Fibroblast of lung (primary cell): ENCODE measurements around the gene SLC23A2. TPM values are rescaled to one million over a fixed set of nuclear protein-coding genes. Genes with fewer than 3 reads are reported as not detected.

Experiments used
- DNase-seq, 2 donors: peaks; one replicate each; pipeline versions ENCODE4 v3.0.0 to v3.0.0-alpha.2; 2010; ENCODE audit warnings: low read depth in 2 of 2
- H2AFZ ChIP-seq: 2 replicates; pipeline ENCODE4 v1.5.1; 2012; ENCODE audit warnings: low read length, control low read depth, inconsistent platforms
- H3K27ac ChIP-seq: 2 replicates; pipeline ENCODE4 v1.5.1; 2011; ENCODE audit warnings: low read length, control low read depth; ENCODE audit not compliant: insufficient read depth
- H3K27me3 ChIP-seq: 2 replicates; pipeline ENCODE4 v1.5.1; 2011; ENCODE audit warnings: mild to moderate bottlenecking, low read length; ENCODE audit not compliant: control insufficient read depth, insufficient read depth
- H3K36me3 ChIP-seq: 2 replicates; pipeline ENCODE4 v1.5.1; 2011; ENCODE audit warnings: low read length; ENCODE audit not compliant: control insufficient read depth, insufficient read depth
- H3K4me1 ChIP-seq: 2 replicates; pipeline ENCODE4 v1.5.1; 2011; ENCODE audit warnings: low read length; ENCODE audit not compliant: control insufficient read depth, insufficient read depth; ENCODE audit errors: extremely low read depth
- H3K4me2 ChIP-seq: 2 replicates; pipeline ENCODE4 v1.5.1; 2011; ENCODE audit warnings: low read length, control low read depth; ENCODE audit not compliant: insufficient read depth; ENCODE audit errors: extremely low read depth
- H3K4me3 ChIP-seq, 4 experiments: fragments of 200-600 bp in 1 of 4; sonication (generic) in 1 of 4; replicated peaks in 1 of 4; 2 replicates each; pipeline ENCODE4 v1.5.1; 2011 to 2016; ENCODE audit warnings: low read length in 4 of 4, low read depth in 3 of 4, mild to moderate bottlenecking in 3 of 4, control low read depth in 2 of 4, inconsistent platforms in 1 of 4, mixed read lengths in 1 of 4; ENCODE audit not compliant: insufficient read depth in 1 of 4; ENCODE audit errors: control extremely low read depth in 1 of 4
- H3K79me2 ChIP-seq: 2 replicates; pipeline ENCODE4 v1.5.1; 2012; ENCODE audit warnings: mild to moderate bottlenecking, low read length, inconsistent platforms; ENCODE audit not compliant: control insufficient read depth, insufficient read depth
- H3K9ac ChIP-seq: 2 replicates; pipeline ENCODE4 v1.5.1; 2011; ENCODE audit warnings: mild to moderate bottlenecking, low read length, control low read depth; ENCODE audit not compliant: insufficient read depth
- H3K9me3 ChIP-seq: 2 replicates; pipeline ENCODE4 v1.5.1; 2012; ENCODE audit warnings: low read depth, low read length; ENCODE audit not compliant: control insufficient read depth, insufficient read depth
- H4K20me1 ChIP-seq: 2 replicates; pipeline ENCODE4 v1.5.1; 2011; ENCODE audit warnings: low read length; ENCODE audit not compliant: control insufficient read depth, insufficient read depth; ENCODE audit errors: extremely low read depth
- EZH2 ChIP-seq: IDR thresholded peaks from 2 replicates; pipeline ENCODE4 v1.5.1; 2012; ENCODE audit warnings: low read length, control low read depth, mild to moderate bottlenecking; ENCODE audit errors: missing control alignments
- polyA plus RNA-seq, 2 donors: library from polyadenylated mRNA; depleted of rRNA in 1 of 2; stranded (reverse) in 1 of 2; unstranded in 1 of 2; fragments of >200 nt; gene quantifications; 2 replicates each; pipeline ENCODE4 v1.2.1, GENCODE V29; 2011 to 2012; ENCODE audit warnings: missing spikeins in 1 of 2
- total RNA-seq: library from RNA; depleted of rRNA; stranded (reverse); fragments of >200 nt; gene quantifications from 2 replicates; pipeline ENCODE4 v1.2.1, GENCODE V29; 2014
- TF ChIP-seq, protein P1 (sequence below), 2 donors: IDR thresholded peaks in 1 of 2; conservative IDR thresholded peaks in 1 of 2; 1 replicate in 1 of 2; 2 replicates in 1 of 2; pipeline ENCODE4 v1.5.1; 2011 to 2012; ENCODE audit warnings: low read length in 2 of 2, control low read depth in 1 of 2, inconsistent platforms in 1 of 2, low read depth in 1 of 2, mild to moderate bottlenecking in 1 of 2

The SLC23A2 gene
- total and polyA plus RNA-seq, 2 donors (not counting 1 experiment from before 2014, with no cell fraction given) = 12.1 to 17.5 TPM

DNA sequence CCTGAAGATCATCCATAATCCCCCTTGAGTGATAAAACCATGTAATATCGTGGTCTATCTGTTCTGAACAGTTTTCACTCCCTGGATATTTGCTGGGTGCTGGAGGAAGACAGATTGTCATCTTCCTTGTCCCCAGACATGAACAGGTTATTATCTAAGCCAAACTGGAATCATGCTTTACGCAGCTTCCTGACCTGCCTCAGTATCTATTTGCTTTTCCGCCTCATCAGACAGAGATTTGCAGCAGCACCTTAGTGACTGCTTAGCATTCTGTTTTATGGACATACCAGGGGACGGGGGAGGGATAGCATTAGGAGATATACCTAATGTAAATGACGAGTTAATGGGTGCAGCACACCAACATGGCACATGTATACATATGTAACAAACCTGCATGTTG lies 124.6 kb downstream of the SLC23A2 start:
- Histone ChIP-seq H2AFZ (no peak overlapping the region), H3K9me3 (no peaks in the 10 kb centered on the region), H3K27ac (no peak overlapping the region), H3K27me3 (no peaks in the 10 kb centered on the region), H3K4me3 (no peak overlapping the region), H3K4me2 (no peak overlapping the region), H3K79me2 (no peaks in the 10 kb centered on the region), H3K36me3 (no peaks in the 10 kb centered on the region), H3K4me1 (no peaks in the 10 kb centered on the region), H3K9ac (no peak overlapping the region), H4K20me1 (no peaks in the 10 kb centered on the region)
- TF ChIP-seq, protein P1, sequence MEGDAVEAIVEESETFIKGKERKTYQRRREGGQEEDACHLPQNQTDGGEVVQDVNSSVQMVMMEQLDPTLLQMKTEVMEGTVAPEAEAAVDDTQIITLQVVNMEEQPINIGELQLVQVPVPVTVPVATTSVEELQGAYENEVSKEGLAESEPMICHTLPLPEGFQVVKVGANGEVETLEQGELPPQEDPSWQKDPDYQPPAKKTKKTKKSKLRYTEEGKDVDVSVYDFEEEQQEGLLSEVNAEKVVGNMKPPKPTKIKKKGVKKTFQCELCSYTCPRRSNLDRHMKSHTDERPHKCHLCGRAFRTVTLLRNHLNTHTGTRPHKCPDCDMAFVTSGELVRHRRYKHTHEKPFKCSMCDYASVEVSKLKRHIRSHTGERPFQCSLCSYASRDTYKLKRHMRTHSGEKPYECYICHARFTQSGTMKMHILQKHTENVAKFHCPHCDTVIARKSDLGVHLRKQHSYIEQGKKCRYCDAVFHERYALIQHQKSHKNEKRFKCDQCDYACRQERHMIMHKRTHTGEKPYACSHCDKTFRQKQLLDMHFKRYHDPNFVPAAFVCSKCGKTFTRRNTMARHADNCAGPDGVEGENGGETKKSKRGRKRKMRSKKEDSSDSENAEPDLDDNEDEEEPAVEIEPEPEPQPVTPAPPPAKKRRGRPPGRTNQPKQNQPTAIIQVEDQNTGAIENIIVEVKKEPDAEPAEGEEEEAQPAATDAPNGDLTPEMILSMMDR (conservative IDR thresholded peaks at IDR 0.05 in 1 of 2, IDR thresholded peaks at IDR 0.05 in 1 of 2; ENCODE audit: low read depth in 1 of 2, low read length in 2 of 2) = no peak
- no peak for TF ChIP-seq EZH2
- no peak for DNase-seq

DNA sequence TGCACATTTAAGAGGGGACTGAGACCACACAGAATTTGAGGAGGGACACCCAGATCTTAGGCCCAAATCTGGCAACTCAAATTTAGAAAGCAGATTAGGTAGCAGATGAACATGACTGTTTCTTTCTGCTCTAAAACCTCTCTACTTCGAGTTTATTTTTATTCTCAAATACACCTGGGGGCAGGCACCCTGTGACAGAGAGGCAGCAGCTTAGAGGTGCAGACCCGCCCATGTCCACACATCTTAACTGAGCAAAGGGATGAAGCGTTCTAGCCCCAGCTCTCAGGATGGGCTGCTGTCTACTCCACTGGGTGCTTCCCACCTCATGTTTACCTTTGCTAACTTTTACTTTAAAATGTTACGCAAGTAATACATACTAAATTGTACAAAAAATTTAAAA lies 125.0 kb downstream of the SLC23A2 start:
- no peaks in the 10 kb centered on the region for H3K79me2 ChIP-seq
- H4K20me1 ChIP-seq = no peaks in the 10 kb centered on the region
- H3K4me2 ChIP-seq = no peak overlapping the region
- no peaks in the 10 kb centered on the region for H3K27me3 ChIP-seq
- no peak overlapping the region for H3K4me3 ChIP-seq
- H3K9ac ChIP-seq = no peak overlapping the region
- H3K9me3 ChIP-seq = no peaks in the 10 kb centered on the region
- H2AFZ ChIP-seq = no peak overlapping the region
- no peak for DNase-seq
- H3K27ac ChIP-seq = no peak overlapping the region
- no peaks in the 10 kb centered on the region for H3K36me3 ChIP-seq
- no peak for TF ChIP-seq EZH2
- TF ChIP-seq, protein P1 (conservative IDR thresholded peaks at IDR 0.05 in 1 of 2, IDR thresholded peaks at IDR 0.05 in 1 of 2; ENCODE audit: low read depth in 1 of 2, low read length in 2 of 2) = no peak
- H3K4me1 ChIP-seq = no peaks in the 10 kb centered on the region

DNA sequence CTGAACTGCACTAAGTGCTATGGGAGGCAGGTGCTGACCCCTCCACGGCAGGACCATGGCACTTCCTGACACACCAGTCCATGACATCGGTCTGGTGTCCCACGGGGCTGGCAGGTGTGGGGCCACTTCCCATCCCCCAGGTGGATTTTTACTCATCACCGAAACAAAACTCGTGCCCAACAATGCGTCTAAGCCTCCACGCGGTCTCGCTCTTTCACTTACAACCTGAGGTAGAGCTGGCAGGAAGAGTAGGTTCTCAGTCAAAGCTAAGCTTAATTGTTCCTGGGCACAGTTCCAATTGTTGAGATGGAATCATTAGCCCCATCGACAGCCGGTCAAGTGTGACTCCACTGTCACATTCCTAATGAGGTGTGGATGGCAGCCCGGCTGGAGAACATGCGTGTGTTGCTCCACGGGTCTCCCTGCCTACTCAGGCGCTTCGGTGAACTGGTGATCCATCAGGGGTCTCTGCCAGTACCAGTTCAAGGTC lies 125.7 kb downstream of the SLC23A2 start:
- H3K4me2 ChIP-seq = no peak overlapping the region
- H4K20me1 ChIP-seq = no peaks in the 10 kb centered on the region
- TF ChIP-seq, protein P1 (conservative IDR thresholded peaks at IDR 0.05 in 1 of 2, IDR thresholded peaks at IDR 0.05 in 1 of 2; ENCODE audit: low read depth in 1 of 2, low read length in 2 of 2) = no peak
- no peak for TF ChIP-seq EZH2
- no peaks in the 10 kb centered on the region for H3K9me3 ChIP-seq
- H3K4me3 ChIP-seq = no peak overlapping the region
- no peak overlapping the region for H3K27ac ChIP-seq
- H3K36me3 ChIP-seq = no peaks in the 10 kb centered on the region
- no peaks in the 10 kb centered on the region for H3K27me3 ChIP-seq
- no peaks in the 10 kb centered on the region for H3K79me2 ChIP-seq
- H3K4me1 ChIP-seq = no peaks in the 10 kb centered on the region
- no peak for DNase-seq
- no peak overlapping the region for H2AFZ ChIP-seq
- H3K9ac ChIP-seq = no peak overlapping the region
